Measurements from ENCODE around the gene IGSF8.
"Not testable (repeated sequence)": the region's sequence is repeated elsewhere in the genome, so short reads cannot be mapped to it uniquely, and the experiment has no call there.

- TF ChIP-seq CTCF (IDR thresholded peaks at IDR 0.05); POLR2AphosphoS5 (IDR thresholded peaks at IDR 0.05; ENCODE audit: insufficient read depth in 1 of 2, low read depth in 1 of 2): not testable (repeated sequence)
These were observed 48.2 kb downstream of the IGSF8 start for GRCh38 chr1:160050182-160050581.

Data from vagina (tissue), 2 donors.